Muscle of back (tissue), 13 donors: Measurements from ENCODE around the gene SMOC1. TPM values are rescaled to one million over a fixed set of nuclear protein-coding genes. Genes with fewer than 3 reads are reported as not detected.

ENCODE experiments used
- DNase-seq, 3 donors: peaks; one replicate each; pipeline versions ENCODE4 v3.0.0 to v3.0.0-alpha.2; 2013
- long read RNA-seq, 9 donors: transcript quantifications; one replicate each; lab custom pipeline, GENCODE V29; 2026
- polyA plus RNA-seq, 10 donors: library from polyadenylated mRNA; unstranded; fragments of 120-200 nt; gene quantifications; one replicate each; pipeline ENCODE4 v1.2.1, GENCODE V29; 2013; ENCODE audit not compliant: insufficient read length in 10 of 10

SMOC1 gene
- 10 to 100 TPM in 1 of 10 donors, 1 to 10 TPM in 9; 2.9 to 10.8 (median 4.7) TPM for polyA plus RNA-seq
- long read RNA-seq, donor 1: 0 reads
- long read RNA-seq, donor 2, partial matches to known transcripts: 220 of 221 reads
- long read RNA-seq, donor 2, other reads (novel, unspliced or antisense): 0 of 221 reads
- long read RNA-seq, donor 3: 0 reads
- long read RNA-seq, donor 4: 0 reads
- long read RNA-seq, donor 5, partial matches to known transcripts: 271 of 273 reads
- long read RNA-seq, donor 5, other reads (novel, unspliced or antisense): 0 of 273 reads
- long read RNA-seq, donor 6, partial matches to known transcripts: 0 of 1 reads
- long read RNA-seq, donor 6, other reads (novel, unspliced or antisense): 0 of 1 reads
- long read RNA-seq, donor 7: 0 reads
- long read RNA-seq, donor 8: 0 reads
- long read RNA-seq, donor 9: 0 reads

GRCh38 chr14:69879175-69880043, at the start of gene SMOC1:
Gene SMOC1 (plus strand): TSS chr14:69879416. CDS start chr14:69879679, 263 bp downstream.
- peak; percentile 18 to 34 (median 32) for DNase-seq

- DNase-seq: no peak
These were observed 40.3 kb upstream of the SMOC1 start for GRCh38 chr14:69838881-69839416.

- DNase-seq: no peak
These were observed 39.6 kb upstream of the SMOC1 start for GRCh38 chr14:69839661-69840060.

- DNase-seq: no peak
These were observed 37.6 kb upstream of the SMOC1 start for GRCh38 chr14:69841656-69842055.

- DNase-seq: no peak
These were observed 36.4 kb upstream of the SMOC1 start for GRCh38 chr14:69842686-69843420.

GRCh38 chr14:69844171-69844570, 35.0 kb upstream of the SMOC1 start:
- DNase-seq: no peak

- DNase-seq: no peak
These were observed 34.1 kb upstream of the SMOC1 start for GRCh38 chr14:69845050-69845581.

- DNase-seq: no peak
These were observed 33.4 kb upstream of the SMOC1 start for GRCh38 chr14:69845787-69846186.

- DNase-seq: no peak
These were observed 31.1 kb upstream of the SMOC1 start for GRCh38 chr14:69848156-69848555.

- peak in 2 of 3 donors; percentile 19 to 33 for DNase-seq
These were observed 30.3 kb upstream of the SMOC1 start for GRCh38 chr14:69848903-69849391.

- DNase-seq: peak in 2 of 3 donors; percentile 14 to 31
These were observed 29.0 kb upstream of the SMOC1 start for GRCh38 chr14:69850086-69850735.

- no peak for DNase-seq
These were observed 28.5 kb upstream of the SMOC1 start for GRCh38 chr14:69850736-69851112.

- no peak for DNase-seq
These were observed 26.5 kb upstream of the SMOC1 start for GRCh38 chr14:69852531-69853321.

- no peak for DNase-seq
These were observed 25.4 kb upstream of the SMOC1 start for GRCh38 chr14:69853774-69854173.

GRCh38 chr14:69854598-69854997, 24.6 kb upstream of the SMOC1 start:
- DNase-seq: no peak

- no peak for DNase-seq
These were observed 23.9 kb upstream of the SMOC1 start for GRCh38 chr14:69855180-69855832.

- no peak for DNase-seq
These were observed 20.4 kb upstream of the SMOC1 start for GRCh38 chr14:69858801-69859200.

GRCh38 chr14:69859591-69859990, 19.6 kb upstream of the SMOC1 start:
- no peak for DNase-seq

- DNase-seq: no peak
These were observed 19.0 kb upstream of the SMOC1 start for GRCh38 chr14:69860221-69860620.
